Activated CD8-positive, alpha-beta T cell treated with anti-CD3 and anti-CD28 coated beads for 36 hours (primary cell): ENCODE data around the gene KSR2. TPM values are rescaled to one million over a fixed set of nuclear protein-coding genes. Genes with fewer than 3 reads are reported as not detected.

Experiments
- ATAC-seq: fragments of 200-7000 bp; cut with Tn5 transposase; one replicate; pipeline ENCODE4 v1.10.0; 2021; ENCODE audit warnings: mild to moderate bottlenecking, moderate library complexity
- CTCF ChIA-PET: fragments of 350-600 bp; sonication (Branson Sonifier 250); formaldehyde crosslinking; loops from one replicate; lab custom pipeline; 2021; ENCODE audit warnings: antibody characterized with exemption; lab: Charles Lee
- POLR2A ChIA-PET: fragments of 350-600 bp; sonication (Branson Sonifier 250); formaldehyde crosslinking; loops from one replicate; lab custom pipeline; 2021; ENCODE audit warnings: antibody characterized with exemption; lab: Charles Lee
- DNase-seq: peaks from one replicate; pipeline ENCODE4 v3.0.0-alpha.2; 2020
- H3K27ac Mint-ChIP-seq: one replicate; pipeline ENCODE4 v1.8.0; 2021; ENCODE audit warnings: mild to moderate bottlenecking, mixed read lengths
- H3K27me3 Mint-ChIP-seq: one replicate; pipeline ENCODE4 v1.8.0; 2021; ENCODE audit warnings: mixed read lengths
- H3K36me3 Mint-ChIP-seq: one replicate; pipeline ENCODE4 v1.8.0; 2021; ENCODE audit warnings: low read depth, mixed read lengths
- H3K4me1 Mint-ChIP-seq: one replicate; pipeline ENCODE4 v1.8.0; 2021; ENCODE audit warnings: low read depth, mixed read lengths
- H3K4me3 Mint-ChIP-seq: one replicate; pipeline ENCODE4 v1.8.0; 2021; ENCODE audit warnings: mild to moderate bottlenecking, moderate library complexity, mixed read lengths
- H3K9me3 Mint-ChIP-seq: one replicate; pipeline ENCODE4 v1.8.0; 2021; ENCODE audit warnings: mixed read lengths
- CTCF ChIP-seq: fragments of 200-600 bp; IDR thresholded peaks from one replicate; pipeline ENCODE4 v1.8.0; 2022; ENCODE audit warnings: antibody characterized with exemption, mild to moderate bottlenecking
- intact Hi-C: fragments of 100-400 bp; cut with micrococcal nuclease; formaldehyde crosslinking; loops from one replicate; pipeline ENCODE4 v1.10.0; 2022
- total RNA-seq, 2 experiments: library from RNA; stranded (reverse); gene quantifications; one replicate each; pipeline ENCODE4 v1.2.3, GENCODE V29; 2021

Gene KSR2
- total RNA-seq, 2 experiments from 2014 or later = 0.02 TPM; not detected in 1

GRCh38 chr12:117538926-117539325, 429.9 kb downstream of the KSR2 start:
- no peak for TF ChIP-seq CTCF
- Mint-ChIP-seq H3K27me3 (no peaks in the 10 kb centered on the region), H3K4me3 (no peak overlapping the region), H3K36me3 (no peaks in the 10 kb centered on the region), H3K4me1 (no peaks in the 10 kb centered on the region), H3K9me3 (no peaks in the 10 kb centered on the region), H3K27ac (no peak overlapping the region)
- no peak for DNase-seq
- intact Hi-C loops = no loop called here
- POLR2A ChIA-PET = no interaction called here
- ATAC-seq = no peak
- CTCF ChIA-PET = no interaction called here

- no peaks in the 10 kb centered on the region for H3K4me1 Mint-ChIP-seq
- H3K4me3 Mint-ChIP-seq = no peak overlapping the region
- ATAC-seq (no peak), DNase-seq (no peak)
- H3K27me3 Mint-ChIP-seq = no peaks in the 10 kb centered on the region
- H3K27ac Mint-ChIP-seq = no peak overlapping the region
- ChIA-PET POLR2A (no interaction called here), CTCF (no interaction called here)
- H3K9me3 Mint-ChIP-seq = no peaks in the 10 kb centered on the region
- intact Hi-C loops = no loop called here
- no peaks in the 10 kb centered on the region for H3K36me3 Mint-ChIP-seq
- TF ChIP-seq CTCF = no peak
Measured at GRCh38 chr12:117538032-117538690, 430.6 kb downstream of the KSR2 start.

GRCh38 chr12:117533687-117534086, 435.1 kb downstream of the KSR2 start:
- H3K27ac Mint-ChIP-seq = no peak overlapping the region
- intact Hi-C loops = no loop called here
- H3K4me3 Mint-ChIP-seq = no peak overlapping the region
- no peaks in the 10 kb centered on the region for H3K4me1 Mint-ChIP-seq
- ATAC-seq = no peak
- H3K36me3 Mint-ChIP-seq = no peaks in the 10 kb centered on the region
- H3K9me3 Mint-ChIP-seq = no peaks in the 10 kb centered on the region
- POLR2A ChIA-PET = no interaction called here
- TF ChIP-seq CTCF = no peak
- CTCF ChIA-PET = no interaction called here
- no peaks in the 10 kb centered on the region for H3K27me3 Mint-ChIP-seq
- DNase-seq = no peak

- ATAC-seq (no peak), DNase-seq (no peak)
- TF ChIP-seq CTCF = no peak
- POLR2A ChIA-PET = no interaction called here
- no peaks in the 10 kb centered on the region for H3K27me3 Mint-ChIP-seq
- H3K4me3 Mint-ChIP-seq = no peak overlapping the region
- CTCF ChIA-PET = no interaction called here
- no peaks in the 10 kb centered on the region for H3K9me3 Mint-ChIP-seq
- H3K36me3 Mint-ChIP-seq = no peaks in the 10 kb centered on the region
- no peaks in the 10 kb centered on the region for H3K4me1 Mint-ChIP-seq
- intact Hi-C loops = no loop called here
- H3K27ac Mint-ChIP-seq = no peak overlapping the region
Measured at GRCh38 chr12:117530796-117531195, 438.0 kb downstream of the KSR2 start.

- no peak for DNase-seq
- POLR2A ChIA-PET = no interaction called here
- Mint-ChIP-seq H3K4me3 (no peak overlapping the region), H3K27ac (no peak overlapping the region), H3K36me3 (no peaks in the 10 kb centered on the region), H3K4me1 (no peaks in the 10 kb centered on the region), H3K9me3 (no peaks in the 10 kb centered on the region), H3K27me3 (no peaks in the 10 kb centered on the region)
- ATAC-seq = no peak
- intact Hi-C loops = no loop called here
- TF ChIP-seq CTCF = no peak
- CTCF ChIA-PET = interaction anchor here (1.3 kb wide), 1 partner anchor 161 kb away, joined by 3 read pairs; no protein-coding TSS in a partner anchor
Measured at GRCh38 chr12:117528538-117528937, 440.3 kb downstream of the KSR2 start.
